GM23338 (cell line): ENCODE measurements around the gene THUMPD2. TPM values are rescaled to one million over a fixed set of nuclear protein-coding genes. Genes with fewer than 3 reads are reported as not detected.

ENCODE experiments used
- ATAC-seq: fragments of 200-7000 bp; cut with Tn5 transposase; 3 replicates; pipeline ENCODE4 v1.9.1; 2020
- DNase-seq: peaks from one replicate; pipeline ENCODE4 v3.0.0-alpha.2; 2015; ENCODE audit warnings: low spot score
- H2AFZ ChIP-seq: fragments of 200-600 bp; sonication (generic); 2 replicates; pipeline ENCODE4 v1.8.0; 2016; ENCODE audit warnings: antibody characterized with exemption, mild to moderate bottlenecking, moderate library complexity
- H3F3A ChIP-seq: fragments of 200-600 bp; sonication (generic); replicated peaks from 2 replicates; pipeline ENCODE4 v1.8.0; 2017; ENCODE audit warnings: antibody characterized with exemption, mixed run types, low read depth
- H3K27ac ChIP-seq: fragments of 200-600 bp; sonication (generic); 2 replicates; pipeline ENCODE4 v1.6.1; 2016; ENCODE audit warnings: low read depth
- H3K27me3 ChIP-seq: fragments of 200-600 bp; sonication (generic); 2 replicates; pipeline ENCODE4 v1.8.0; 2016; ENCODE audit warnings: mild to moderate bottlenecking, mixed run types, moderate library complexity; ENCODE audit not compliant: insufficient read depth
- H3K36me3 ChIP-seq: fragments of 200-600 bp; sonication (generic); 2 replicates; pipeline ENCODE4 v1.8.0; 2016; ENCODE audit warnings: mild to moderate bottlenecking; ENCODE audit not compliant: insufficient read depth
- H3K4me1 ChIP-seq: fragments of 200-600 bp; sonication (generic); 2 replicates; pipeline ENCODE4 v1.8.0; 2016; ENCODE audit warnings: mild to moderate bottlenecking, moderate library complexity; ENCODE audit not compliant: insufficient read depth
- H3K4me2 ChIP-seq: fragments of 200-600 bp; sonication (generic); 2 replicates; pipeline ENCODE4 v1.7.1; 2017; ENCODE audit warnings: mixed run types
- H3K4me3 ChIP-seq: fragments of 200-600 bp; sonication (generic); 2 replicates; pipeline ENCODE4 v1.6.1; 2016; ENCODE audit warnings: mixed run types
- H3K79me2 ChIP-seq: fragments of 200-600 bp; sonication (generic); replicated peaks from 2 replicates; pipeline ENCODE4 v1.8.0; 2017; ENCODE audit warnings: mild to moderate bottlenecking; ENCODE audit not compliant: insufficient read depth
- H3K9me2 ChIP-seq: fragments of 200-600 bp; sonication (generic); 2 replicates; pipeline ENCODE4 v1.8.0; 2017; ENCODE audit not compliant: insufficient read depth
- H4K20me1 ChIP-seq: fragments of 200-600 bp; sonication (generic); replicated peaks from 2 replicates; pipeline ENCODE4 v1.8.0; 2017; ENCODE audit warnings: mild to moderate bottlenecking; ENCODE audit not compliant: insufficient read depth
- H3K27ac Mint-ChIP-seq: 2 replicates; pipeline ENCODE4 v1.8.0; 2020; ENCODE audit warnings: inconsistent platforms, mild to moderate bottlenecking, moderate library complexity, mixed read lengths
- H3K27me3 Mint-ChIP-seq: 3 replicates; pipeline ENCODE4 v1.8.0; 2022; ENCODE audit warnings: low read depth, mild to moderate bottlenecking, moderate library complexity, mixed read lengths, inconsistent platforms; ENCODE audit not compliant: insufficient read depth, poor library complexity
- H3K36me3 Mint-ChIP-seq: 3 replicates; pipeline ENCODE4 v1.8.0; 2021; ENCODE audit warnings: low read depth, mild to moderate bottlenecking, inconsistent platforms, moderate library complexity, mixed read lengths
- H3K4me1 Mint-ChIP-seq: 3 replicates; pipeline ENCODE4 v1.8.0; 2020; ENCODE audit warnings: mild to moderate bottlenecking, inconsistent platforms, mixed read lengths
- H3K4me3 Mint-ChIP-seq: 3 replicates; pipeline ENCODE4 v1.8.0; 2021; ENCODE audit warnings: moderate library complexity, mild to moderate bottlenecking, inconsistent platforms, mixed read lengths
- H3K9me3 Mint-ChIP-seq: 3 replicates; pipeline ENCODE4 v1.8.0; 2020; ENCODE audit warnings: moderate library complexity, mild to moderate bottlenecking, inconsistent platforms, mixed read lengths
- CREB1 ChIP-seq: fragments of 250-450 bp; sonication (Bioruptor Pico); IDR thresholded peaks from 2 replicates; pipeline ENCODE4 v1.5.0; 2020; ENCODE audit warnings: low read depth, mild to moderate bottlenecking, moderate library complexity
- CTCF ChIP-seq, 2 experiments: fragments of 200-600 bp in 1 of 2; sonication (generic) in 1 of 2; conservative IDR thresholded peaks; 2 replicates each; pipeline versions ENCODE4 v1.5.1 to v1.6.1; 2016 to 2017; ENCODE audit warnings: antibody characterized with exemption in 2 of 2, low read depth in 2 of 2, mild to moderate bottlenecking in 2 of 2, moderate library complexity in 1 of 2
- ETS1 ChIP-seq: IDR thresholded peaks from 2 replicates; pipeline ENCODE4 v1.6.1; 2016; ENCODE audit warnings: antibody characterized with exemption
- EZH2 ChIP-seq: fragments of 200-600 bp; sonication (generic); IDR thresholded peaks from one replicate; pipeline ENCODE4 v1.8.0; 2017; ENCODE audit warnings: antibody characterized with exemption, mild to moderate bottlenecking, low read depth; ENCODE audit not compliant: unreplicated experiment
- JUNB ChIP-seq: IDR thresholded peaks from one replicate; pipeline ENCODE4 v1.6.1; 2016; ENCODE audit warnings: antibody characterized with exemption; ENCODE audit not compliant: unreplicated experiment
- NANOG ChIP-seq: IDR thresholded peaks from 2 replicates; pipeline ENCODE4 v1.6.1; 2016; ENCODE audit warnings: antibody characterized with exemption, borderline replicate concordance
- POLR2AphosphoS5 ChIP-seq: IDR thresholded peaks from 2 replicates; pipeline ENCODE4 v1.6.1; 2016; ENCODE audit warnings: antibody characterized with exemption, low read depth
- STAT1 ChIP-seq: IDR thresholded peaks from one replicate; pipeline ENCODE4 v1.6.1; 2016; ENCODE audit warnings: antibody characterized with exemption; ENCODE audit not compliant: unreplicated experiment
- ZNF114 ChIP-seq: fragments of 250-450 bp; sonication (Bioruptor Pico); IDR thresholded peaks from 2 replicates; pipeline ENCODE4 v1.5.0; 2020; ENCODE audit warnings: mild to moderate bottlenecking, moderate library complexity
- ZNF331 ChIP-seq: fragments of 250-450 bp; sonication (Bioruptor Pico); IDR thresholded peaks from 2 replicates; pipeline ENCODE4 v1.5.0; 2020; ENCODE audit warnings: low read depth, mild to moderate bottlenecking, moderate library complexity
- polyA plus RNA-seq: library from polyadenylated mRNA; unstranded; fragments of >200 nt; fragmentation: Nextera tagmentation; extraction: Ambion mirVana; gene quantifications from 2 replicates; pipeline ENCODE4 v1.2.1, GENCODE V29; 2016
- total RNA-seq: library from RNA; depleted of rRNA; stranded (reverse); fragments of >200 nt; shearing (Covaris generic); gene quantifications from 2 replicates; pipeline ENCODE4 v1.2.3, GENCODE V29; 2014
- TF ChIP-seq, protein P1 (sequence below): fragments of 250-450 bp; sonication (Bioruptor Pico); IDR thresholded peaks from 2 replicates; pipeline ENCODE4 v1.5.0; 2020; ENCODE audit warnings: mild to moderate bottlenecking, moderate library complexity
- TF ChIP-seq, protein P2 (sequence below): IDR thresholded peaks from one replicate; pipeline ENCODE4 v1.6.1; 2018; ENCODE audit warnings: antibody characterized with exemption; ENCODE audit not compliant: unreplicated experiment

THUMPD2 gene
- total and polyA plus RNA-seq, 2 experiments from 2014 or later = 19.5 to 25.1 TPM

- H3K4me3 Mint-ChIP-seq = no peak overlapping the region
- H3K27ac Mint-ChIP-seq = no peak overlapping the region
- Histone ChIP-seq H3F3A (no peaks in the 10 kb centered on the region), H3K27ac (no peak overlapping the region), H3K79me2 (no peaks in the 10 kb centered on the region), H3K9me2 (no peaks in the 10 kb centered on the region; the same call in 1 of the 2 replicates), H3K27me3 (no peaks in the 10 kb centered on the region), H3K4me2 (no peak overlapping the region), H4K20me1 (no peaks in the 10 kb centered on the region), H3K4me3 (no peak overlapping the region), H3K4me1 (peaks cover 28% of the 10 kb centered on the region), H3K36me3 (no peaks in the 10 kb centered on the region), H2AFZ (no peak overlapping the region)
- H3K27me3 Mint-ChIP-seq = peaks cover 1% of the 10 kb centered on the region
- no peak for TF ChIP-seq JUNB
- no peak for TF ChIP-seq ETS1
- TF ChIP-seq ZNF114 (CRISPR knock-in tag) = no peak
- no peak for TF ChIP-seq POLR2AphosphoS5
- no peak for TF ChIP-seq STAT1
- TF ChIP-seq EZH2 = no peak
- TF ChIP-seq CTCF (conservative IDR thresholded peaks at IDR 0.05; ENCODE audit: low read depth in 2 of 2) = no peak
- TF ChIP-seq NANOG = no peak
- TF ChIP-seq, protein P1, sequence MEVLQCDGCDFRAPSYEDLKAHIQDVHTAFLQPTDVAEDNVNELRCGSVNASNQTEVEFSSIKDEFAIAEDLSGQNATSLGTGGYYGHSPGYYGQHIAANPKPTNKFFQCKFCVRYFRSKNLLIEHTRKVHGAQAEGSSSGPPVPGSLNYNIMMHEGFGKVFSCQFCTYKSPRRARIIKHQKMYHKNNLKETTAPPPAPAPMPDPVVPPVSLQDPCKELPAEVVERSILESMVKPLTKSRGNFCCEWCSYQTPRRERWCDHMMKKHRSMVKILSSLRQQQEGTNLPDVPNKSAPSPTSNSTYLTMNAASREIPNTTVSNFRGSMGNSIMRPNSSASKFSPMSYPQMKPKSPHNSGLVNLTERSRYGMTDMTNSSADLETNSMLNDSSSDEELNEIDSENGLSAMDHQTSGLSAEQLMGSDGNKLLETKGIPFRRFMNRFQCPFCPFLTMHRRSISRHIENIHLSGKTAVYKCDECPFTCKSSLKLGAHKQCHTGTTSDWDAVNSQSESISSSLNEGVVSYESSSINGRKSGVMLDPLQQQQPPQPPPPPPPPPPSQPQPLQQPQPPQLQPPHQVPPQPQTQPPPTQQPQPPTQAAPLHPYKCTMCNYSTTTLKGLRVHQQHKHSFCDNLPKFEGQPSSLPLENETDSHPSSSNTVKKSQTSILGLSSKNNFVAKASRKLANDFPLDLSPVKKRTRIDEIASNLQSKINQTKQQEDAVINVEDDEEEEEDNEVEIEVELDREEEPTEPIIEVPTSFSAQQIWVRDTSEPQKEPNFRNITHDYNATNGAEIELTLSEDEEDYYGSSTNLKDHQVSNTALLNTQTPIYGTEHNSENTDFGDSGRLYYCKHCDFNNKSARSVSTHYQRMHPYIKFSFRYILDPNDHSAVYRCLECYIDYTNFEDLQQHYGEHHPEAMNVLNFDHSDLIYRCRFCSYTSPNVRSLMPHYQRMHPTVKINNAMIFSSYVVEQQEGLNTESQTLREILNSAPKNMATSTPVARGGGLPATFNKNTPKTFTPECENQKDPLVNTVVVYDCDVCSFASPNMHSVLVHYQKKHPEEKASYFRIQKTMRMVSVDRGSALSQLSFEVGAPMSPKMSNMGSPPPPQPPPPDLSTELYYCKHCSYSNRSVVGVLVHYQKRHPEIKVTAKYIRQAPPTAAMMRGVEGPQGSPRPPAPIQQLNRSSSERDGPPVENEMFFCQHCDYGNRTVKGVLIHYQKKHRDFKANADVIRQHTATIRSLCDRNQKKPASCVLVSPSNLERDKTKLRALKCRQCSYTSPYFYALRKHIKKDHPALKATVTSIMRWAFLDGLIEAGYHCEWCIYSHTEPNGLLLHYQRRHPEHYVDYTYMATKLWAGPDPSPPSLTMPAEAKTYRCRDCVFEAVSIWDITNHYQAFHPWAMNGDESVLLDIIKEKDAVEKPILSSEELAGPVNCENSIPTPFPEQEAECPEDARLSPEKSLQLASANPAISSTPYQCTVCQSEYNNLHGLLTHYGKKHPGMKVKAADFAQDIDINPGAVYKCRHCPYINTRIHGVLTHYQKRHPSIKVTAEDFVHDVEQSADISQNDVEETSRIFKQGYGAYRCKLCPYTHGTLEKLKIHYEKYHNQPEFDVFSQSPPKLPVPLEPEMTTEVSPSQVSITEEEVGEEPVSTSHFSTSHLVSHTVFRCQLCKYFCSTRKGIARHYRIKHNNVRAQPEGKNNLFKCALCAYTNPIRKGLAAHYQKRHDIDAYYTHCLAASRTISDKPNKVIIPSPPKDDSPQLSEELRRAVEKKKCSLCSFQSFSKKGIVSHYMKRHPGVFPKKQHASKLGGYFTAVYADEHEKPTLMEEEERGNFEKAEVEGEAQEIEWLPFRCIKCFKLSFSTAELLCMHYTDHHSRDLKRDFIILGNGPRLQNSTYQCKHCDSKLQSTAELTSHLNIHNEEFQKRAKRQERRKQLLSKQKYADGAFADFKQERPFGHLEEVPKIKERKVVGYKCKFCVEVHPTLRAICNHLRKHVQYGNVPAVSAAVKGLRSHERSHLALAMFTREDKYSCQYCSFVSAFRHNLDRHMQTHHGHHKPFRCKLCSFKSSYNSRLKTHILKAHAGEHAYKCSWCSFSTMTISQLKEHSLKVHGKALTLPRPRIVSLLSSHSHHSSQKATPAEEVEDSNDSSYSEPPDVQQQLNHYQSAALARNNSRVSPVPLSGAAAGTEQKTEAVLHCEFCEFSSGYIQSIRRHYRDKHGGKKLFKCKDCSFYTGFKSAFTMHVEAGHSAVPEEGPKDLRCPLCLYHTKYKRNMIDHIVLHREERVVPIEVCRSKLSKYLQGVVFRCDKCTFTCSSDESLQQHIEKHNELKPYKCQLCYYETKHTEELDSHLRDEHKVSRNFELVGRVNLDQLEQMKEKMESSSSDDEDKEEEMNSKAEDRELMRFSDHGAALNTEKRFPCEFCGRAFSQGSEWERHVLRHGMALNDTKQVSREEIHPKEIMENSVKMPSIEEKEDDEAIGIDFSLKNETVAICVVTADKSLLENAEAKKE (CRISPR knock-in tag) = no peak
- TF ChIP-seq, protein P2, sequence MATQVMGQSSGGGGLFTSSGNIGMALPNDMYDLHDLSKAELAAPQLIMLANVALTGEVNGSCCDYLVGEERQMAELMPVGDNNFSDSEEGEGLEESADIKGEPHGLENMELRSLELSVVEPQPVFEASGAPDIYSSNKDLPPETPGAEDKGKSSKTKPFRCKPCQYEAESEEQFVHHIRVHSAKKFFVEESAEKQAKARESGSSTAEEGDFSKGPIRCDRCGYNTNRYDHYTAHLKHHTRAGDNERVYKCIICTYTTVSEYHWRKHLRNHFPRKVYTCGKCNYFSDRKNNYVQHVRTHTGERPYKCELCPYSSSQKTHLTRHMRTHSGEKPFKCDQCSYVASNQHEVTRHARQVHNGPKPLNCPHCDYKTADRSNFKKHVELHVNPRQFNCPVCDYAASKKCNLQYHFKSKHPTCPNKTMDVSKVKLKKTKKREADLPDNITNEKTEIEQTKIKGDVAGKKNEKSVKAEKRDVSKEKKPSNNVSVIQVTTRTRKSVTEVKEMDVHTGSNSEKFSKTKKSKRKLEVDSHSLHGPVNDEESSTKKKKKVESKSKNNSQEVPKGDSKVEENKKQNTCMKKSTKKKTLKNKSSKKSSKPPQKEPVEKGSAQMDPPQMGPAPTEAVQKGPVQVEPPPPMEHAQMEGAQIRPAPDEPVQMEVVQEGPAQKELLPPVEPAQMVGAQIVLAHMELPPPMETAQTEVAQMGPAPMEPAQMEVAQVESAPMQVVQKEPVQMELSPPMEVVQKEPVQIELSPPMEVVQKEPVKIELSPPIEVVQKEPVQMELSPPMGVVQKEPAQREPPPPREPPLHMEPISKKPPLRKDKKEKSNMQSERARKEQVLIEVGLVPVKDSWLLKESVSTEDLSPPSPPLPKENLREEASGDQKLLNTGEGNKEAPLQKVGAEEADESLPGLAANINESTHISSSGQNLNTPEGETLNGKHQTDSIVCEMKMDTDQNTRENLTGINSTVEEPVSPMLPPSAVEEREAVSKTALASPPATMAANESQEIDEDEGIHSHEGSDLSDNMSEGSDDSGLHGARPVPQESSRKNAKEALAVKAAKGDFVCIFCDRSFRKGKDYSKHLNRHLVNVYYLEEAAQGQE = no peak
- no peak for TF ChIP-seq CREB1
- no peak for TF ChIP-seq ZNF331 (CRISPR knock-in tag)
- H3K4me1 Mint-ChIP-seq = peaks cover 16% of the 10 kb centered on the region
- ATAC-seq = no peak
- no peak for DNase-seq
- H3K36me3 Mint-ChIP-seq = no peaks in the 10 kb centered on the region
- no peaks in the 10 kb centered on the region for H3K9me3 Mint-ChIP-seq
Observed at GRCh38 chr2:39717067-39717466, 62.0 kb downstream of the THUMPD2 start.
